GM12892 (cell line): ENCODE results near the gene BRSK1.

Experiments
- POLR2A ChIP-seq: IDR thresholded peaks from 2 replicates; pipeline ENCODE4 v1.6.1; 2011; ENCODE audit warnings: low read depth, low read length, control low read depth
- POLR2AphosphoS5 ChIP-seq: IDR thresholded peaks from 2 replicates; pipeline ENCODE4 v1.6.1; 2011; ENCODE audit warnings: low read depth, low read length, control low read depth
- TAF1 ChIP-seq: IDR thresholded peaks from 2 replicates; pipeline ENCODE4 v1.6.1; 2011; ENCODE audit warnings: low read depth, mild to moderate bottlenecking, control low read depth, low read length, borderline replicate concordance

DNA sequence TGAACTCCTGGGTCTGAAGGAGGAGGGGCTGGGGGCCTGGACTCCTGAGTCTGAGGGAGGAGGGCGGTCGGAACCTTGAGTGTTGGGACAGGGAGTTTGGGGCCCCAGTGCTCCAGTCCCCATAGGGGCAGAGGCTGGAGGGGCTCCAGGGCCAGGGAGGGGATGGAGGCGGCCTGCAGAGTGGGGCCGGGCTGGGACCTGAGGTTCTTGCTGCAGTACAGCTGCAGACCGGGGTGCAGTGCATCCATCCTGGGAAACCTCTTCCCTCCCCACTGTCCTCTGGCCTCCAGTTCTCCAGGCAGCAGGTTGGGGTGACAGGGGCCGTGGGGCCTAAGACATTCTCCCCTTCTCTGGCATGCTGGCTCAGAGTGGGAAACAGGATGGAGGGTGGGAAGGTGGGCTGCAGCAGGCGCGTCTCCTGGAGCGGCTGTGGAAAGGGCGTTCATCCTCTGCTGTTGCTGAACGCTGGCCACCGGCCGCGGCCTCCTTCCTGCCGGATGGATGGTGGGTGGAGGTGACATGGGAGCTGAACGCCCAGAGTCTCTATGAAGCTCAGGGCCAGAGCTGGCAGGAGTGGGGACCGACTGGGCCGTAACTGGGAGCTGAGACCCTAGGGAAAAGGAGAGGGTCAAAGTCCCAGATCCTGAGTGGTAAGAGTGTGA lies 1.6 kb downstream of the BRSK1 start:
- TF ChIP-seq POLR2AphosphoS5 = no peak
- no peak for TF ChIP-seq POLR2A
- no peak for TF ChIP-seq TAF1
